ENCODE measurements around the gene OLFM3.

OLFM3 gene

GRCh38 chr1:101843160-101843559 lies 153.6 kb downstream of the OLFM3 start:
- no peak for DNase-seq

DNA sequence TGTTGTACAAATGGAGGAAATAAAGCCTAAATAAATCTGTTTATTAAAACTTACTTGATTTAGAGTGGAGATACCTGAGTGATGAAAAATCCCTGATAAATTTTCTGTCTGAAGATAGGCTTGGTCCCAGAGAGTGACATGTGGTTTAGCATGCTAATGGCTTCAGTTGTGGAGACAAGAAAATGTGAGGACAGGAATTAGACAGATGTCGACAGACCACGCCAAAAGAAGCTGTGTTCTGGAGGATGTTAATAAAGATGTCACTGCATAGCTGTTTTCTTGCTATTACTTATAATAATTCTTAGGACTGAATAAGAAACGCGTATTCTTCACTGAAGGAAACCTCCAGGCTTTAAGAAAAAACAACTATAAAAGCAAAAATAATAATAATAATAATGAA lies 154.9 kb downstream of the OLFM3 start:
- no peak for DNase-seq

DNA sequence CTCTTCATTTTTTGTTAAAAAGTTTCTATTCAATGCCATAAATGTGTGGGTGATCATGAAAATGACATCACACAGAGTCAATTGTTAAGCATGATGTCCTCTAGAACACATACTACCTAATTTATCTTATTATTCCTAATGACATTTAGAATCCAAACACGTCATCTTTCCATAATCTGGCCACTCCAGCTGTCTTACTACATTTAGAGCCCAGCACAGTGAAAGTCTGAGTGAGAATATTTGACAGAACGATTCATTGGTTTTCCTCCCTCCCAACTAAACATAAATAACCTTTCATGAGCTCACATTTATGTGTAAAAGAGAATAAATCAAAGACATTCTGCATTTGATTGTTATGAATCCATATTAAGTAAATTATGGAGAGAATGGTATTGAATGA lies 160.7 kb downstream of the OLFM3 start:
- DNase-seq = no peak

- no peak for DNase-seq
Measured at GRCh38 chr1:101833312-101833711, 163.4 kb downstream of the OLFM3 start.

DNA sequence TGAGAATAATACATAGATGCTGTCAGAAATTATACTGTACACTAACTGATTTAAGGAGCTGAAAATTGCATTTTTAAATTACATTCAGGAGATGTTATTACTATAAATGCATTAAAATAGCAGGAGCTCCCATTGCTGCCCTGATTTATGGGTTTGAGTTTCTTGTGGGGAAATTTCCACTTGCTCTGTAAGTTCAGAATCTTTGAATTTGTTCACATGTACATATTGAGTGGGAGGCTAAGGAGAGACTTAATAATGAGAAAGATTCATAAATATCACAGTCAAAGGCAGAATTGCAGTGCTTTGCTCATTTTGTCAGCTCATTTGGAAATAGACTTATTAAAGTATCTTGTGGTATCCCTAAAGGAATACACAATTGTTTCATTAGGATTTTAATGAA lies 170.3 kb downstream of the OLFM3 start:
- DNase-seq = no peak

- no peak for DNase-seq
Measured at GRCh38 chr1:101820071-101820470, 176.7 kb downstream of the OLFM3 start.

DNA sequence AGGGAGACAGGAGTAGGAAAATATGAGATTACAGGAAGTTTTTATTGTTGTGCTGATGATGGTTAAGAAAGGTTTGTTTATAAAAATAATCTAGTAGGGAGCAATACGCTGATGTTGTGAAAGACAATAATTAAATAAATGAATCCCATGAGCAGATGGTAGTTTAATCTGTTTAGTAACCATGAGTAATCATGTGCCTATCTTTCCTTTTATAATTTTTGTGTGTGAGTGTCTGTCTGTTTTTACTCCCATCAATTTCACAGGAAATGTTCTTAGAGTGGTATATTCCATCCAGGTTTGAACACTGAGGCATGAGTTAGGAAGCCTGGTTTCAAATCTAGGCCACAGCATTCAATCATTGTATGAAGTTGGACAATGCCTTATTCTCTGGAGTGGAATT lies 180.5 kb downstream of the OLFM3 start:
- no peak for DNase-seq

DNA sequence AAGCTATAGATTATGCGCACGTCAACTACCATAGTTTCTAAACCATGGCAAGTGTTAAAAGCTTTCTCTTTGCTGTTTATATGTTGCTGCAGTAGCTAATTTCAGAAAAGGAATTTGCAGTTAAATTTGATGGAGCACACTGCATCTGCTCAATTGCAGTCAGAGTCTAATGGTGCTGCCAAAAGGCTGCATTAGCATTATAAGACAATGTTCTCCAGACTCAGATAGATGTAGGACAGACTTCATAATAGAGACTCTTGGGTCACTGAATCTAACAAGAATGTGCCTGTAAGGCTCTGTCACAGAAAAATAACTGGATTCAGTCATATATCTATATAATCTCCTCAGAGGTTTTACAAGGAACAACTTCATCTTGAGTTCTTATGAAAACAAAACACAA lies 198.3 kb downstream of the OLFM3 start:
- no peak for DNase-seq

DNA sequence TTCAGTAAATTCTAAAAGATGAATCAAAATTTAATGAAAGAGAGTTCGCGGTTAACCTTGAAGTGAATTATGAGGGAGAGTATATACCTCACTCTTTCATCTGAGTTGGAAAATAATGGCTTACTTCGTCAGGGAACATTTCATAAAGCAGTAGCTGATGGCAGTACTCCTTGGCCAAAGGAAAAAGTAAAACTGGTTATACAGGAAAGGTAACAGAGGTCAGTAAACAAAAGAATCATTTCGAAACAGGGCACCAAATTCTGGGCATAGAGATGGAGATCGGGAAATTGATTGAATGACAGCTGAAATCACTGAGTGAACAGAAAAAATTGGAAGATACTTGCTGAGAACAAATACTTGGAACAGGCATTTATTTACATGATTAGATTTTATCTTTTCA lies 199.0 kb downstream of the OLFM3 start:
- no peak for DNase-seq

- DNase-seq = no peak
Measured at GRCh38 chr1:101781201-101781831, 215.4 kb downstream of the OLFM3 start.

DNA sequence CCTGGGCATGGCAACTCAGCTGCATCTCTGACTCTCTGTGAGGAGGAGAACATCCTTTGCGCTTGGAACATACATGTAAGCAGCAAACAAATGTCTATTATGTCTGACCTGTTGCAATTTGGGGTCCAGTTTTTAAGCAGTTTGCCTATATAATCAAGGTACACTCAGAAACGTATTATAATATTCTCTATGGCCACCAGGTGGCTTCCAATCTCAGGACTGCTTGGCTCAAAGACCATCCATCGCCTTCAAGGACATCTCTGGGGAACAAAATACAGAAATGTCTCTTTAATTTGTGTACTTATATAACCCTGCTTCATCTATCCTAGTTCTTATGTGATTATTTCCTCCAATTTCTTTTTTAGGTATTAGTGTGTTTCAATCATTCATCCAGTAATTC lies 227.2 kb downstream of the OLFM3 start:
- DNase-seq = no peak

DNA sequence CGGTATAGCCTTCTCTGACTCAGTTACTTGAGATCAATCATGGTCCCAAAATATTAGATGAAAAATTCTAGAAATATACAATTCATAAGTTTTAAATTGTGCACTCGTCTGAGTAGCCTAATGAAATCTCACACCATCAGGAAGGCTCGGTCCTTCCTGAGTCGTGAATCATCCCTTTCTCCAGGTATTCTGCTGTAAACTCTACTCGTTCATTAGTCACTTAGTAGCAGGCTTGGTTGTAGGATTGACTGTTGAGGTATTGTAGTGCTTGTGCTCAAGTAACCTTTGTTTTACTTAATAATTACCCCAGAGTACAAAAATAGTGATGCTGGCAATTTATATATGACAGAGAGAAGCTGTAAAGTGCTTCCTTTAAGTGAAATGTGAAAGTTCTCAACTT lies 238.7 kb downstream of the OLFM3 start:
- DNase-seq = no peak

DNA sequence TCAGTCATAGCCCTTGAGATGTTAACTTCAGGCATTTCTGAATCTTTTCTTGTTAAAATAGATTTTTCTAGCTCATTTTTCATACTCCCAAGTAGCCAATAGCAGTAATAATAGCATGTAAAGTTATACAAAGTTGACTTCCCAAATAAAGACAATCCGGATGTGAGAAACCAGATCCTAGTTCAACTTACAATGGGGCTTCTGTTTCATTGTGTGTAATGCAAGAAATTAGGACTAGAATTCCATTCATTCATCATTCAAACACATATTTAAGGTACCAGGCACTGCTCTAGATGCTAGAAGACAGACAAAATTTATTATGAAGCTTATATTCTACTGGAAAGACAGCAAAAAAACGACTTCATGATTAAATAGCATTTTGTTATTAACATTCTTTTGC lies 240.3 kb downstream of the OLFM3 start:
- DNase-seq = no peak

All from NK-92 treated with Interleukin-12 subunit alpha and Interleukin-12 subunit beta, amount 100 ng/mL, for 24 hours (cell line).